HepG2 (cell line): ENCODE measurements around the gene ZFAND2A. TPM values are rescaled to one million over a fixed set of nuclear protein-coding genes. Genes with fewer than 3 reads are reported as not detected.

Source experiments
- ADNP ChIP-seq: sonication (generic); formaldehyde crosslinking; IDR thresholded peaks from 2 replicates; pipeline ENCODE4 v1.4.0; 2020; ENCODE audit warnings: missing genetic modification reagents
- ARID2 ChIP-seq: sonication (generic); formaldehyde crosslinking; IDR thresholded peaks from 2 replicates; pipeline ENCODE4 v1.8.1; 2022; ENCODE audit warnings: mild to moderate bottlenecking, missing genetic modification reagents, borderline replicate concordance
- BHLHE40 ChIP-seq: IDR thresholded peaks from 2 replicates; pipeline ENCODE4 v1.6.1; 2011; ENCODE audit warnings: low read length, improper control_type of control experiment
- DR1 ChIP-seq: sonication (generic); formaldehyde crosslinking; IDR thresholded peaks from 2 replicates; pipeline ENCODE4 v1.8.0; 2021; ENCODE audit warnings: mild to moderate bottlenecking, missing genetic modification reagents, inconsistent platforms
- ETV6 ChIP-seq: sonication (generic); formaldehyde crosslinking; conservative IDR thresholded peaks from 2 replicates; pipeline ENCODE4 v1.4.0; 2020; ENCODE audit warnings: missing genetic modification reagents
- MAFF ChIP-seq: IDR thresholded peaks from 2 replicates; pipeline ENCODE4 v1.6.1; 2011; ENCODE audit warnings: low read depth, low read length, improper control_type of control experiment
- NR2C2 ChIP-seq: sonication (generic); formaldehyde crosslinking; IDR thresholded peaks from 2 replicates; pipeline ENCODE4 v1.4.0; 2020; ENCODE audit warnings: missing genetic modification reagents, mild to moderate bottlenecking, moderate library complexity, borderline replicate concordance
- ONECUT2 ChIP-seq: sonication (generic); formaldehyde crosslinking; IDR thresholded peaks from 2 replicates; pipeline ENCODE4 v1.4.0; 2020; ENCODE audit warnings: missing genetic modification reagents
- RFXAP ChIP-seq: sonication (generic); formaldehyde crosslinking; IDR thresholded peaks from 2 replicates; pipeline ENCODE4 v1.4.0; 2020; ENCODE audit warnings: missing genetic modification reagents, borderline replicate concordance
- SALL1 ChIP-seq: sonication (generic); formaldehyde crosslinking; IDR thresholded peaks from 2 replicates; pipeline ENCODE4 v1.8.0; 2022; ENCODE audit warnings: mild to moderate bottlenecking, missing genetic modification reagents
- SOX5 ChIP-seq: IDR thresholded peaks from 2 replicates; pipeline ENCODE4 v1.6.1; 2016; ENCODE audit warnings: borderline replicate concordance
- TMF1 ChIP-seq: sonication (generic); formaldehyde crosslinking; IDR thresholded peaks from 2 replicates; pipeline ENCODE4 v1.8.1; 2022; ENCODE audit warnings: low read depth, missing genetic modification reagents
- ZNF10 ChIP-seq: sonication (generic); formaldehyde crosslinking; IDR thresholded peaks from 2 replicates; pipeline ENCODE4 v1.4.0; 2020; ENCODE audit warnings: mild to moderate bottlenecking, low read depth, missing genetic modification reagents, borderline replicate concordance
- ZNF260 ChIP-seq: sonication (generic); formaldehyde crosslinking; IDR thresholded peaks from 2 replicates; pipeline ENCODE4 v1.4.0; 2020; ENCODE audit warnings: missing genetic modification reagents, low read depth, mild to moderate bottlenecking, borderline replicate concordance
- ZNF616 ChIP-seq: sonication (generic); formaldehyde crosslinking; IDR thresholded peaks from 2 replicates; pipeline ENCODE4 v1.5.0; 2020; ENCODE audit warnings: low read depth, mild to moderate bottlenecking, missing genetic modification reagents
- ZNF713 ChIP-seq: sonication (generic); formaldehyde crosslinking; IDR thresholded peaks from 2 replicates; pipeline ENCODE4 v1.4.0; 2020; ENCODE audit warnings: mild to moderate bottlenecking, missing genetic modification reagents
- ZNF841 ChIP-seq: sonication (generic); formaldehyde crosslinking; IDR thresholded peaks from 2 replicates; pipeline ENCODE4 v1.8.1; 2023; ENCODE audit warnings: missing genetic modification reagents, borderline replicate concordance
- ZSCAN29 ChIP-seq: sonication (generic); formaldehyde crosslinking; conservative IDR thresholded peaks from 2 replicates; pipeline ENCODE4 v1.4.0; 2020; ENCODE audit warnings: mild to moderate bottlenecking, missing genetic modification reagents
- polyA plus RNA-seq, 8 experiments: library from polyadenylated mRNA; depleted of rRNA in 3 of 8; stranded (reverse) in 7 of 8; unstranded in 1 of 8; fragments of >200 nt; fragmentation: Illumina TruSeq in 4 of 8; extraction: Trizol in 4 of 8; gene quantifications; 2 replicates each; pipeline versions ENCODE4 v1.2.1 to v1.2.3, GENCODE V29; 2011 to 2016; ENCODE audit warnings: low read depth in 4 of 8, missing spikeins in 1 of 8, mixed read lengths in 1 of 8; ENCODE audit not compliant: insufficient read depth in 1 of 8
- total RNA-seq, 5 experiments: library from RNA; depleted of rRNA; stranded (reverse); fragments of >200 nt; fragmentation: Illumina TruSeq; extraction: Trizol; gene quantifications; 2 replicates each; pipeline ENCODE4 v1.2.3, GENCODE V29; 2016; ENCODE audit warnings: low read depth in 1 of 5
- TF ChIP-seq, protein P1 (sequence below): sonication (generic); formaldehyde crosslinking; IDR thresholded peaks from 2 replicates; pipeline ENCODE4 v1.4.0; 2020; ENCODE audit warnings: mild to moderate bottlenecking, missing genetic modification reagents
- TF ChIP-seq, protein P2 (sequence below): sonication (generic); formaldehyde crosslinking; IDR thresholded peaks from 2 replicates; pipeline ENCODE4 v1.4.0; 2020; ENCODE audit warnings: missing genetic modification reagents, borderline replicate concordance
- TF ChIP-seq, protein P3 (sequence below): sonication (generic); formaldehyde crosslinking; conservative IDR thresholded peaks from 2 replicates; pipeline ENCODE4 v1.8.0; 2022; ENCODE audit warnings: low read depth, missing genetic modification reagents
- TF ChIP-seq, protein P4 (sequence below): sonication (generic); formaldehyde crosslinking; IDR thresholded peaks from 2 replicates; pipeline ENCODE4 v1.5.1; 2020; ENCODE audit warnings: mild to moderate bottlenecking, missing genetic modification reagents, borderline replicate concordance

ZFAND2A gene
- total and polyA plus RNA-seq, 2 of the 13 experiments (the other 11 are each of a cell fraction or from before 2014, with no cell fraction given): 140 to 153 TPM

DNA sequence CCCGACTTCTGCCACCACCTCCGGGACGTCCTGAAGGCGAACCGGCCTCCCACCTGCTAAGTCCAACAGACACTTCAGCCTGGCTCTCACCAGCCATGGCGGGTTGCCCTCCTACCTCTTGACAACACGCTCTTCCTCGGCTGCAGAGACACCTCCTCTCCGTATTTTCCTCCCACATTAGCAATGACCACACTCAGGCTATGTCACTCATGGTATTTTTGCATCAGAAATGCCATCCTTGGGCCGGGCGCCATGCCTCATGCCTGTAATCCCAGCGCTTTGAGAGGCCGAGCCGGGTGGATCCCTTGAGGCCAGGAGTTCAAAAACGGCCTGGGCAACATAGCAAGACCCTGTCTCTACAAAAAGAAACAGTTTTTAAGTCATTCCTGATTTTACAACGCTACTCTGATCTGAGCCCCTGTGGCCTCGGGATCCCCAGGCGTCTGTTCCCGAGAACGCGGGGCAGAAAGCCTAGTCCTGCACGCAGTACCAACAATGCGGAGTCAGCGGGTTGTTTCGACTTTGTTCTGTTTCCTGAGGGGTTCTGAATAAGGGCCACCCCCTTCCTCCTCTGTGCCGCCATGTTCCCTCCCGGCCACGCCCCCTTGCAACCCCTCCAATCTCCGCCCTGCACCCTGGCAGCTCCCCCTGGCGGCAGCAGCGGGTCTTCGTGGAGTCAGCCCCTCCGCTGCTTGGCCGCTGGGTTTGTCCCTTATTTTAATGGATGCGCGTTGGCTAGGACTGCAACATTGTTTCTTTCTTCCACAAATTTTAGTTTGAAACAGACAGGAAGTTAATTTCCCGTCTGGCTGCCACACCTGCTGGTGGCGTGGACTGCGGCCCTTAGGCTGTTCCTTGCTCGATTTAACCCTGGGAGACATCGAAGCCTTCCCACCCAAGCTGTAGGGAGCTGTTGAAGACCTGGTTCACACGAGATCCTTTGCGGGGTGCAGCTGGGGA, 9.7 kb upstream of the ZFAND2A start (continued):
- TF ChIP-seq BHLHE40: no peak
- no peak for TF ChIP-seq RFXAP
- no peak for TF ChIP-seq ZNF260 (CRISPR knock-in tag)
- TF ChIP-seq NR2C2 (CRISPR knock-in tag): 0 out of 2 replicates have a peak, but pooled peaks have one; percentile 31
- TF ChIP-seq ZNF841 (CRISPR knock-in tag): no peak
- no peak for TF ChIP-seq ZNF713 (CRISPR knock-in tag)
- TF ChIP-seq ONECUT2 (CRISPR knock-in tag): no peak
- no peak for TF ChIP-seq ZNF616
- TF ChIP-seq ZNF10 (CRISPR knock-in tag): no peak
- peak; percentile 55 for TF ChIP-seq MAFF
- TF ChIP-seq, protein P1, sequence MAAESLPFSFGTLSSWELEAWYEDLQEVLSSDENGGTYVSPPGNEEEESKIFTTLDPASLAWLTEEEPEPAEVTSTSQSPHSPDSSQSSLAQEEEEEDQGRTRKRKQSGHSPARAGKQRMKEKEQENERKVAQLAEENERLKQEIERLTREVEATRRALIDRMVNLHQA: no peak
- no peak for TF ChIP-seq ETV6 (CRISPR knock-in tag)
- TF ChIP-seq DR1 (CRISPR knock-in tag): peak; percentile 67
- TF ChIP-seq SOX5 (CRISPR knock-in tag): peak; percentile 40; the same call in 1 of the 2 replicates
- TF ChIP-seq ARID2 (CRISPR knock-in tag): no peak
- 0 out of 2 replicates have a peak, but pooled peaks have one; percentile 78 for TF ChIP-seq TMF1 (CRISPR knock-in tag)
- peak; percentile 77 for TF ChIP-seq SALL1 (CRISPR knock-in tag)
- TF ChIP-seq, protein P2, sequence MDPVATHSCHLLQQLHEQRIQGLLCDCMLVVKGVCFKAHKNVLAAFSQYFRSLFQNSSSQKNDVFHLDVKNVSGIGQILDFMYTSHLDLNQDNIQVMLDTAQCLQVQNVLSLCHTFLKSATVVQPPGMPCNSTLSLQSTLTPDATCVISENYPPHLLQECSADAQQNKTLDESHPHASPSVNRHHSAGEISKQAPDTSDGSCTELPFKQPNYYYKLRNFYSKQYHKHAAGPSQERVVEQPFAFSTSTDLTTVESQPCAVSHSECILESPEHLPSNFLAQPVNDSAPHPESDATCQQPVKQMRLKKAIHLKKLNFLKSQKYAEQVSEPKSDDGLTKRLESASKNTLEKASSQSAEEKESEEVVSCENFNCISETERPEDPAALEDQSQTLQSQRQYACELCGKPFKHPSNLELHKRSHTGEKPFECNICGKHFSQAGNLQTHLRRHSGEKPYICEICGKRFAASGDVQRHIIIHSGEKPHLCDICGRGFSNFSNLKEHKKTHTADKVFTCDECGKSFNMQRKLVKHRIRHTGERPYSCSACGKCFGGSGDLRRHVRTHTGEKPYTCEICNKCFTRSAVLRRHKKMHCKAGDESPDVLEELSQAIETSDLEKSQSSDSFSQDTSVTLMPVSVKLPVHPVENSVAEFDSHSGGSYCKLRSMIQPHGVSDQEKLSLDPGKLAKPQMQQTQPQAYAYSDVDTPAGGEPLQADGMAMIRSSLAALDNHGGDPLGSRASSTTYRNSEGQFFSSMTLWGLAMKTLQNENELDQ (CRISPR knock-in tag): no peak
- TF ChIP-seq, protein P3, sequence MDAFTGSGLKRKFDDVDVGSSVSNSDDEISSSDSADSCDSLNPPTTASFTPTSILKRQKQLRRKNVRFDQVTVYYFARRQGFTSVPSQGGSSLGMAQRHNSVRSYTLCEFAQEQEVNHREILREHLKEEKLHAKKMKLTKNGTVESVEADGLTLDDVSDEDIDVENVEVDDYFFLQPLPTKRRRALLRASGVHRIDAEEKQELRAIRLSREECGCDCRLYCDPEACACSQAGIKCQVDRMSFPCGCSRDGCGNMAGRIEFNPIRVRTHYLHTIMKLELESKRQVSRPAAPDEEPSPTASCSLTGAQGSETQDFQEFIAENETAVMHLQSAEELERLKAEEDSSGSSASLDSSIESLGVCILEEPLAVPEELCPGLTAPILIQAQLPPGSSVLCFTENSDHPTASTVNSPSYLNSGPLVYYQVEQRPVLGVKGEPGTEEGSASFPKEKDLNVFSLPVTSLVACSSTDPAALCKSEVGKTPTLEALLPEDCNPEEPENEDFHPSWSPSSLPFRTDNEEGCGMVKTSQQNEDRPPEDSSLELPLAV: no peak
- TF ChIP-seq ZSCAN29 (CRISPR knock-in tag): no peak
- TF ChIP-seq ADNP: no peak
- TF ChIP-seq, protein P4, sequence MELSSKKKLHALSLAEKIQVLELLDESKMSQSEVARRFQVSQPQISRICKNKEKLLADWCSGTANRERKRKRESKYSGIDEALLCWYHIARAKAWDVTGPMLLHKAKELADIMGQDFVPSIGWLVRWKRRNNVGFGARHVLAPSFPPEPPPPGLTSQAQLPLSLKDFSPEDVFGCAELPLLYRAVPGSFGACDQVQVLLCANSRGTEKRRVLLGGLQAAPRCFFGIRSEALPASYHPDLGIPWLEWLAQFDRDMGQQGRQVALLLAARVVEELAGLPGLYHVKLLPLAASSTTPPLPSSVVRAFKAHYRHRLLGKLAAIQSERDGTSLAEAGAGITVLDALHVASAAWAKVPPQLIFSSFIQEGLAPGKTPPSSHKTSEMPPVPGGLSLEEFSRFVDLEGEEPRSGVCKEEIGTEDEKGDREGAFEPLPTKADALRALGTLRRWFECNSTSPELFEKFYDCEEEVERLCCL: no peak
